Measurements from ENCODE around the gene PPP2R2B.

Gene PPP2R2B

DNA sequence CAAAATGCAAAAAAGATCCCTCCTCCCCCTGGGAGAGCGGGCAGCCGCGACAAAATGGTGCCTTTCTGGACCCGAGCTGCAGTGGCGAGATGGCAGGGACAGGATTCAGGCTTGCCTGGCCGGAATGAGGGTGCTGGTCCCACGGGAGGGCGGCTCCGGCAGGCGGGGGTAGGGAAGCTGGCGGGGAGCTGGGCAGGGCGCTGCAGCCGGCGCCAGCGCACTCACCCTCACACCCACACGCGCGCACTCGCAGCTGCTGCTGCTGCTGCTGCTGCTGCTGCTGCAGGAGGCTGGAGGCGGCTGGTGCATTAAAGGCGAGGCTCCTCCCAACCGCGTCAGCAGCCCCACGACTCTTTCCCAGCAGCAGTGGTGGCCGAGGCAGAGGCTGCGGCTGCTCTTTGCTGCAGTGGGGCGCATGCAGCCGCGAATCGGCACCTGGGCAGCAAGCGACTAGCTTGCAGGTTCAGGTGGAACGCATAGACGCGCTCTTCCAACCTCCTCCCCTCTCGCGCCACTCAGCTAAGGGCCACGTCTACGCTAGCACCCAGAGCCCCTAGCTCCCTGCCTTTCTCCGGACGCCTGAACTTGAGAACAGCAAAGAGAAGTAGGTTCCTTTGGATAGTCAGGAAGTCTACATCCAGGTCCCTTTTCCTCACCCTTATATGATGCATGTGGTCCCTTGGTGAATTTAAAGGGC lies at the start of gene PPP2R2B:
Gene PPP2R2B (minus strand): TSS at position 282 of the 697 bp plus-strand sequence.
- Histone ChIP-seq H3K4me1 (ENCODE audit: insufficient read depth, low read length) (peaks cover 12% of the 10 kb centered on the region; the same call in 1 of the 2 replicates), H3K9ac (ENCODE audit: low read depth, low read length) (peak within 1 kb of the TSS; percentile 89), H3K36me3 (ENCODE audit: insufficient read depth, low read length) (no peaks in the 10 kb centered on the region), H3K9me3 (ENCODE audit: control insufficient read depth, insufficient read depth, low read length) (no peaks in the 10 kb centered on the region)

DNA sequence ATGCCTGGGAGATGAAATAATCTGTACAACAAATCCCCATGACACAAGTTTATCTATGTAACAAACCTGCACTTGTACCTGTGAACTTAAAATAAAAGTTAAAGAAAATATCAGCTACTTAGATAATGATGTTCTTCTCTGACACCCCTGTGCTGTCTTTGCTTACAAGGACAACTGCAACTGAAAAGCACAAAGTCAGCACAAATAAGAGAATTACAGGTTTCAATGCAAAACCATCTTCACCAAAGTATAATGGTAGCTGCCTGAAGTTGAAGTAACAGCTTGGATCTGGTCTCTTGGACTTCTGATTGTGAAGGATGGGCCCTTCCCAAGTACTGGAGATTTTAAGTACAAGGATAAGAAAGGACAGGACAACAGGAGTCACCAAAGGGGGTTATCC lies 45.6 kb upstream of the PPP2R2B start:
- H3K4me1 ChIP-seq (ENCODE audit: insufficient read depth, low read length) = peaks cover under 1% of the 10 kb centered on the region; the same call in 1 of the 2 replicates
- no peak overlapping the region for H3K9ac ChIP-seq (ENCODE audit: low read depth, low read length)
- no peaks in the 10 kb centered on the region for H3K36me3 ChIP-seq (ENCODE audit: insufficient read depth, low read length)
- no peaks in the 10 kb centered on the region for H3K9me3 ChIP-seq (ENCODE audit: control insufficient read depth, insufficient read depth, low read length)

DNA sequence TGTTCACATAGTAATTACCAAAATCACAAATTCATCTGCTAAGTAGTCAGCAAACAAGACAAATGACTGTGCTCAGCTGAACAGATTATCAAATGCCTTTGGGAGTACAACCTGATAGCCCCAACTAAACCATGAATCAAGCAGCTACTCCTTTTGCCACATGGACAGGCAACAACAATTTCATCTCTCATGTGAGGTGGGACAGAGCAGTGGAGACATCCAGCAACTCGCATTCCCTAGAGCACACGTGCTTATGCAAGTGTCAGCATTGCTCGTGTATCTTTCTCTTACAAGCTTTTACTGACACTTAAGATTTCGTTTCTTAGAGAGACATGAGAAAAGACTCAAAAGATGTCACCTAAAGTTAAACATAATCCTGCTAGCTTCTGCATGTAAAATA lies 42.7 kb upstream of the PPP2R2B start:
- peaks cover 4% of the 10 kb centered on the region; the same call in 1 of the 2 replicates for H3K4me1 ChIP-seq (ENCODE audit: insufficient read depth, low read length)
- no peak overlapping the region for H3K9ac ChIP-seq (ENCODE audit: low read depth, low read length)
- no peaks in the 10 kb centered on the region for H3K9me3 ChIP-seq (ENCODE audit: control insufficient read depth, insufficient read depth, low read length)
- no peaks in the 10 kb centered on the region for H3K36me3 ChIP-seq (ENCODE audit: insufficient read depth, low read length)

DNA sequence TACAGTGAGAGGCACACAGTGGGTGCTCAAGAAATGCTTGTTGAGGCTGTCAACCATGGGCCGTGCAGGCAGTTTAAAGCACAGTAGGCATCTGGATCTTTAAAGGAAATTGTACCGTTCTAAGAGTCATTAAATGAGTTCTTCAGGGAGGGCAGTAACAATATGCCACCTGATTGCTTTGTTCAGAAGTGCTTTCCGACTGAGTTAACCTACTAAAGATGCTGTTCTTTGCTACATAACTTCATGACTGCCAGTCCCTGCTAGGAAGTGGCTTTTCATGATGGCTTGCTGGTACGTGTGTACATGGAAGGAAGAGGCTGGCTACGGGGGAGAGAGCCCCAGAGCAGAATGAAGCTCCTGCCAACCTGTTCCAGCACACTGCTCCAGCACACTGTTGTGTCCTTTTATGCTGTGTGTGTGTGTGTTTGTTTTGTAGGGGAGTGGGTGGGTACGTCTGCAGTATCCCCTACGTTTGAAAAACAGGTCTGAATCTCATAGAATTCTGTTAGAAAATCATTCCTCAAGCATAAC lies 41.9 kb upstream of the PPP2R2B start:
- H3K9me3 ChIP-seq (ENCODE audit: control insufficient read depth, insufficient read depth, low read length) = no peaks in the 10 kb centered on the region
- H3K36me3 ChIP-seq (ENCODE audit: insufficient read depth, low read length) = no peaks in the 10 kb centered on the region
- H3K9ac ChIP-seq (ENCODE audit: low read depth, low read length) = no peak overlapping the region
- peaks cover 4% of the 10 kb centered on the region; the same call in 1 of the 2 replicates for H3K4me1 ChIP-seq (ENCODE audit: insufficient read depth, low read length)

DNA sequence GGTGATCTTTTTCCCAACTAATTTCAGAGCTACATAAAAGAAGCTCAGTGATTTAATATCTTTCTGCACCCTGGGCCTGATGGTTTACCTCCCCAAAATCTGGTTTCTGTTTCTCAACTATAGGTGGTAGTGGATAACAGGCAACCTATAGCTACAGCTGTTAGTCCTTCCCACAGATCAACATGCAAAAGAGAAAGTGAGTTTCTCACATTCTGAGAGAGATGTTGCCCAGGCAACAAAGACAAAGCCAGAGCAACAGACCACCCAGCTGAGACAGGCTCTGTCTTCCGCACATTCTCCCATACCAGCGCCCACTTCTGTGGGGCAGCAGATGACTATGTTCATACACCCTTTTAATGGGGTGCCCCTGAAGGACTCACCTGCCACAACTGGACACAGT lies 40.7 kb upstream of the PPP2R2B start:
- Histone ChIP-seq H3K9ac (ENCODE audit: low read depth, low read length) (no peak overlapping the region), H3K36me3 (ENCODE audit: insufficient read depth, low read length) (no peaks in the 10 kb centered on the region), H3K9me3 (ENCODE audit: control insufficient read depth, insufficient read depth, low read length) (no peaks in the 10 kb centered on the region), H3K4me1 (ENCODE audit: insufficient read depth, low read length) (peaks cover 4% of the 10 kb centered on the region; the same call in 1 of the 2 replicates)

DNA sequence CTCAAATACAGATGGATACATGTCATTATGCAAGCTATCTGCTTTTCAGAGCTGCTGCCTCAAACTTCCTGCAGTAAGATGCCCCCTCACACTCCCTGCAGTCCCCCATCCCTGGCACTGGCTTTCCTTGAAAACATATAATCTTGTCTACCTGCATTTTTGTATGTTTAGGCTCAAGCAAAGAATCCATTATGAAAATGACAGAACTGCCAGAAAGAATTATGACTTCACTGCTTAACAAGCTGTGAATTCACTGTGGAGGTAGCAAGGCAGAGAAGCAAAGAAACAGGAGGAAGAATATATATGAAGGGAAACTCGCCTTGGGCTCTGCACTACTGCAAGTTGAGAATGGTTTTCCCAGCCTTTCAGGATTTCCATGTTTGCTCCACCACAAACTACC lies 39.4 kb upstream of the PPP2R2B start:
- Histone ChIP-seq H3K9ac (ENCODE audit: low read depth, low read length) (no peak overlapping the region), H3K36me3 (ENCODE audit: insufficient read depth, low read length) (no peaks in the 10 kb centered on the region), H3K9me3 (ENCODE audit: control insufficient read depth, insufficient read depth, low read length) (no peaks in the 10 kb centered on the region), H3K4me1 (ENCODE audit: insufficient read depth, low read length) (peaks cover 4% of the 10 kb centered on the region; the same call in 1 of the 2 replicates)

DNA sequence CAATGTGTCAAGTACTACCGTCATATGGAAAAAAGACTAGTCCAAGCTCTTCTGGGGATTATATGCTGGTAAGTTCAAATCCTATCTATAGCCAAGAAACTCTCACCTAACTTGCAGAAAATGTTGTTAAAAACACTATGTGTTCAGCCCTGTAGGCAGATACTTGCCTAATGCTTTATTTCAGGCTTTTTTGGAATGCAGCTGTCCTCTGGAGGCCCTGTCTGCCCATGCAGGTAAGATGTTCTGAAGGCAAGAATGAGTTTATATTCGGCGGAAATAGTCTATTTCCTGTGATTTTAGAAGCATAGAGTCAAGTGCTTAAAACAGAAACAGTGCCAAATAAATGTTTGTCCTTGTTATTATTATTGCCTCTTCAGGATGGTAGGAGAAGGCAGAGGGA lies 34.3 kb upstream of the PPP2R2B start:
- Histone ChIP-seq H3K4me1 (ENCODE audit: insufficient read depth, low read length) (no peaks in the 10 kb centered on the region; the same call in 1 of the 2 replicates), H3K9me3 (ENCODE audit: control insufficient read depth, insufficient read depth, low read length) (no peaks in the 10 kb centered on the region), H3K9ac (ENCODE audit: low read depth, low read length) (no peak overlapping the region), H3K36me3 (ENCODE audit: insufficient read depth, low read length) (no peaks in the 10 kb centered on the region)

DNA sequence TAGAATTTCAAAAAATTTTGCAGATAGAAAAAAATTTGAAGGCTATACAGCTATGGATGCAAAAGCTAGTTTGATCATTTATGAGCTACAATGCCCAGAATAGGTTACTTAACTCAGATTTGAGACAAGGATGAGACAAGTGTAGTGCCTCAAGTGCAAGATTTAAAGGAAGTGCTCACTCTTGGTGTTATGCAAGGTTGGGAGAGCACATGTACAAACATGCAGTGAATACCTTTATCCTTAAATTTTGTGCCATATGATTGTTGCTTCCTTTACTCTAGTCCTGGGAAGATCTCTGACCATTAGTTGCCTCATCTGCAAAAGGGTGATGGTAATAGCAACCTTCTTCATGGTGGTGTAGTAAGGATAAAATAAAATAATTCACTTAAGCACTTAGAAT lies 31.7 kb upstream of the PPP2R2B start:
- Histone ChIP-seq H3K9me3 (ENCODE audit: control insufficient read depth, insufficient read depth, low read length) (no peaks in the 10 kb centered on the region), H3K9ac (ENCODE audit: low read depth, low read length) (no peak overlapping the region), H3K36me3 (ENCODE audit: insufficient read depth, low read length) (no peaks in the 10 kb centered on the region), H3K4me1 (ENCODE audit: insufficient read depth, low read length) (no peaks in the 10 kb centered on the region; the same call in 1 of the 2 replicates)

DNA sequence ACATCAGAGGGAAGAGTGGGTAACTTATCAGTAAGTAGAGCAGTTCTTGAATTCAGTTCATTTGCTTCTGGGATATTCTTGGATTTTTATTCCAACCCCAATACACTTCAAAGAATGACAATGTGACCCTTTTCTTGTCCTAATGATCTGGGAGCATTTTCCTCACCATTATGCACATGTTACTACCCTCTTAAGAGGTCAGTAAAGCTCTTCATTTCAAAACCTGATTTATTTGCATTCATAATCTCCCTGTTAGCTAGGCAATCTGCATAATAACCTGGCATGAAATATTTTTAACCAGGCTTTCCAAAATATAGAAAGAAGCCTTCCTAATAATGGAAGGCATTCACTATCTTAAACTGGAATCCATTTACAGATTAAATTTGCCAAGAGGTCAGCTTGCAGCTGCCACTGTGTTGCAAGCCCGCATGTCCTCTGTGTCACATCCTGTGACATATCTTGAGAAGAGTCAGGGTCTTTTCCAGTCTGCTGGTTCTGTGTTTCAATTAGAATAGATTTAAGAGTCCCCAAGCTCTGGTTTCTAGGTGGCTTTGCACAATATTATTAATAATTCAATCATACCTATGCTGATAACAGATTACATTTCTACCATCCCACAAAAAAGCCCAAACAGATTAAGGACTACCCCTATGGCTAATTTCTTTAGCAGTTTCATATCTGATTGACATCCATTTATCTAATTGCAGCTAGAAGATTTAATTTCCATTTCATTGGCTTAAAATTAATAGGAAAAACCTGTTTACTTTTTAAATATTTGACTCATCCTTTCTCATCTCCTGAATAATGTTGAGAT lies 30.9 kb upstream of the PPP2R2B start:
- H3K9ac ChIP-seq (ENCODE audit: low read depth, low read length) = no peak overlapping the region
- no peaks in the 10 kb centered on the region for H3K36me3 ChIP-seq (ENCODE audit: insufficient read depth, low read length)
- H3K4me1 ChIP-seq (ENCODE audit: insufficient read depth, low read length) = no peaks in the 10 kb centered on the region
- no peaks in the 10 kb centered on the region for H3K9me3 ChIP-seq (ENCODE audit: control insufficient read depth, insufficient read depth, low read length)

DNA sequence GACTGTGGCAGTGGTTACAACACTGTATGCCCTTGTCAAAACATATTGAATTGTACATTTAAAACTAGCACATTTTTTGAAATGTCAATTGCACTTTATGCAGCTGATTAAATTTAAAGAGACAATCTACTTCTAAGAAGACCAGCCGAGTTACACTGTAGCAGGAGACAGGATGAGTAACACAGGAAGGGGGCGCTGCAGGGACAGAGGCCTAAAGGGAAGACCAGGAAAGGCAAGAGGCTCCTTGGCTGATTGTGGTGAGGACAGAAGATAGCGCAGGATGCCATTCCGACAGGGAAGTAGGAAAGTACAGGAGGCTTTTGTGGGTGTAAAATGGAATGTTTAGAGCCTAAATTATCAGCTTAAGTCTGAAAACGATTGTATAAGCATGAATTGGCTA lies 28.2 kb upstream of the PPP2R2B start:
- H3K36me3 ChIP-seq (ENCODE audit: insufficient read depth, low read length) = no peaks in the 10 kb centered on the region

DNA sequence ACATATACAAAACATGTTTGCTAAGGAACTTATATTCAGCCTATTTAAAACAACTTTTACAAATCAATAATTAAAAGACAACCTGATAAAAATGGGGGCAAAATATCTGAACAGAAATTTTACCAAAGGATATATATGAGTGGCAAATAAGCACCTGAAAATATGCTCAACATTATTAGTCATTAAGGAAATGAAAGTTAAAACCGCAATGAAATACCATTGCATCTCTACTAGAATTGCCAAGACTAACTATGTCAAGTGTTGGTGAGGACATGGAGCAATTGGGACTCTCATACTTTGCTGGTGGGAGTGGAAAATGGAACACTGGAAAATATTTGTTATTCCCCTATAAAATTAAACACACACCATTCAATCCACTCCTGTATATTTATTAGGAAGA lies 26.3 kb upstream of the PPP2R2B start:
- Histone ChIP-seq H3K4me1 (ENCODE audit: insufficient read depth, low read length) (no peaks in the 10 kb centered on the region), H3K9me3 (ENCODE audit: control insufficient read depth, insufficient read depth, low read length) (no peaks in the 10 kb centered on the region), H3K36me3 (ENCODE audit: insufficient read depth, low read length) (no peaks in the 10 kb centered on the region), H3K9ac (ENCODE audit: low read depth, low read length) (no peak overlapping the region)

More for the DNA sequence above, 28.2 kb upstream of the PPP2R2B start:
- Histone ChIP-seq H3K9me3 (ENCODE audit: control insufficient read depth, insufficient read depth, low read length) (no peaks in the 10 kb centered on the region), H3K9ac (ENCODE audit: low read depth, low read length) (no peak overlapping the region), H3K4me1 (ENCODE audit: insufficient read depth, low read length) (no peaks in the 10 kb centered on the region)

DNA sequence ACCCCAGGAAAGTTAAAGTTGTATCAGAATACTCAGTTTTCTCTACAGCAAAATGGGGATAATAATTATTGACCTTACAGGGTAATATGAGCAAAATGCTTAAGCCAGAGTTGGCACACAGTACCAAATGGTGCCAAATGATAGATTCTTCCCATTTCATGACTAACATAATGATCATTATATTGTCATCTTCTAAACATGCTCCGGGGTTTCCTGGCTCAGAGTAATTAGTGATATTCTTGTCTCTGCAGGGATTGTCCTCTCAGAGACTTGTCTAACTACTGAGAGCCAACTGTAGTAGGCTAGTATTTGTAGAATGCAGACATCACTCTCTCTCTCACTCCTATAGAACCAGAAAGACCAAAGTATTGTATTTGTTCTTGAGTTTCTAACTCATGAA lies 25.2 kb upstream of the PPP2R2B start:
- no peaks in the 10 kb centered on the region for H3K36me3 ChIP-seq (ENCODE audit: insufficient read depth, low read length)
- H3K9me3 ChIP-seq (ENCODE audit: control insufficient read depth, insufficient read depth, low read length) = no peaks in the 10 kb centered on the region
- no peak overlapping the region for H3K9ac ChIP-seq (ENCODE audit: low read depth, low read length)
- H3K4me1 ChIP-seq (ENCODE audit: insufficient read depth, low read length) = no peaks in the 10 kb centered on the region

DNA sequence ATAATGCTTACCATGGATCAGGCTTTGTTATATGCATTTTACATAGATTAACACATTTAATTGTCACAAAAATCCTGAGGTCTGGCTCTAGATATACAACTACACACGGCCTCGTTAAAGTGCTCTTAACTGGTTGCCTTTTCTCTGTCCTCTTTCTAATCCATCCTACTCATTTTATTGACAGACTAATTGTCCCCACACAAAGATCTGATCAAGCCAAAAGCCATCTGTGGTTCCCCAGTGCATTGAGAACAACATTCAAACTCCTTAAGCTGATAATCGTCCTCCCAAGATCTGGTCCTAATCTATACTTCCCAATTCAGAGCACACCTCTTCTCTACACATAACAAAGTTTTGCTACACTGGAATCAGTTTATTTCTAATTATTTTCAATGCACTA lies 23.9 kb upstream of the PPP2R2B start:
- Histone ChIP-seq H3K36me3 (ENCODE audit: insufficient read depth, low read length) (no peaks in the 10 kb centered on the region), H3K9me3 (ENCODE audit: control insufficient read depth, insufficient read depth, low read length) (no peaks in the 10 kb centered on the region), H3K9ac (ENCODE audit: low read depth, low read length) (no peak overlapping the region), H3K4me1 (ENCODE audit: insufficient read depth, low read length) (no peaks in the 10 kb centered on the region)

DNA sequence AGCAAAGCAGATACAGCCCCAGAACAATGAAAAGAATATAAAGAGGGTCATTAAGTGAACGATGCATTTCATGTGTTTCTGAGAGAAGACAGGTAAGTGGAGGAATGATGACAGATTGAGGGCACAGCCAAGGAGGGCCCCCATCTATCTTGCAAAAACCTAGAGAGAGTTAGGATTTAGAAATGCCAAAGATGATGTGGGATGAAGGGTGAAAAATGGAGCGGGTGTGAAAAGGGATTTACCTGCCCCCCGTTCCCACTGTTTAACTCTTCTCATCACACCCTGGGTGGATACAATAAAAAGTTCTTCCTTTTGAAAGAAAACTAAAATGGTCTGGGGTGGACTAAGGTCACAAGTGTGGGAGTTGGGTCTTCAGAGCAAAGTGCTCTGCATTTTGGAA lies 18.5 kb upstream of the PPP2R2B start:
- no peaks in the 10 kb centered on the region; the same call in 1 of the 2 replicates for H3K9me3 ChIP-seq (ENCODE audit: control insufficient read depth, insufficient read depth, low read length)
- H3K4me1 ChIP-seq (ENCODE audit: insufficient read depth, low read length) = no peaks in the 10 kb centered on the region
- H3K9ac ChIP-seq (ENCODE audit: low read depth, low read length) = no peak overlapping the region
- H3K36me3 ChIP-seq (ENCODE audit: insufficient read depth, low read length) = no peaks in the 10 kb centered on the region
